Stimulated activated CD4-positive, alpha-beta T cell treated with anti-CD3 and anti-CD28 coated beads, Interleukin-12 subunit alpha, Interleukin-12 subunit beta, amount 100 ng/mL, for 48 hours (primary cell): ENCODE results near the gene SLC45A3.
A peak's percentile ranks its signal among the peaks of the same experiment; 100 is the strongest.
"Not testable (repeated sequence)": the region's sequence is repeated elsewhere in the genome, so short reads cannot be mapped to it uniquely, and the experiment has no call there.

Experiments
- DNase-seq, 3 donors: peaks; one replicate each; pipeline ENCODE4 v3.0.0-alpha.2; 2020; ENCODE audit warnings: low read depth in 2 of 3, low spot score in 1 of 3

Gene SLC45A3

DNA sequence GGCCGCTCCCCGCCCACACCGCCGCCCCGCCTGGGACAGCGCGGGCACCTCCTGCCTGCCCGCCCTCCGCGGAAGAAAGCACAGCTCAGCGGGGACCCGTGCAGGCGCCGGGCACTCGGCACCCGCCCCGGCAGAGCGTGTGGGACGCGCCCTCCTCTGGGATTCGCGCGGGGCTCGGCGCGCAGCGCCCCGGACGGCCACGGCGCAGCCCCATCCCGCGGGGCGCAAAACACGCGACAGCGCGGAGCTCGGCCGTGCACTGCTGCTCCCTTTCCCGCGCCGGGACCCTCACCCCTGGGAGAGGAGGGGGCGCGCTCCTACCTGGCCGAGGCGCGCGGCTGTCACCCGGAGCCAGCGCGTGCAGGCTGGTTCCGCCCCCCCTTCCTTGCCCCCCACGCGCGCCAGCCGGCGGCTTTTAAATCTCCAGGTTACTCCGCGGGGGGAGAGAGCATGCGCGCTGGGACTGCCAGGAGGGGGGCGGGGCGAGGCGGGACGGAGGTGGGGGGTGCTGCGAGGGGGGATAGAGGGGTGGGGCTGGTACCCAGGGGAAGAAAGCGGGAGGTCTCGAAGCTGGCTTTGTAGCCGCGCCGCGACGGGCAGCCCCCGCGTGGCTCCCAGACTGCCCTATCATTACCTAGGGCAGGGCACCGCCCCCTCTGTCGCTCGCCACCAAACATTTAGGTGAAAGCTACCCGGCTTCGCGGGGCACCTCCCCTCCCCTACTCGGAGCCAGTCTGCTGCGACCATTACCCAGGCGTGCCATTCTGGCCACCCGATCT is at the start of gene SLC45A3:
SLC45A3 (minus strand) TSS at position 437 of the 779 bp plus-strand sequence. CDS start 15,853 bp downstream, outside the sequence.
- DNase-seq, result peak in 1 of 3 donors; percentile 27

GRCh38 chr1:205726619-205727125 is 46.4 kb upstream of the SLC45A3 start:
- DNase-seq, result no peak

DNA sequence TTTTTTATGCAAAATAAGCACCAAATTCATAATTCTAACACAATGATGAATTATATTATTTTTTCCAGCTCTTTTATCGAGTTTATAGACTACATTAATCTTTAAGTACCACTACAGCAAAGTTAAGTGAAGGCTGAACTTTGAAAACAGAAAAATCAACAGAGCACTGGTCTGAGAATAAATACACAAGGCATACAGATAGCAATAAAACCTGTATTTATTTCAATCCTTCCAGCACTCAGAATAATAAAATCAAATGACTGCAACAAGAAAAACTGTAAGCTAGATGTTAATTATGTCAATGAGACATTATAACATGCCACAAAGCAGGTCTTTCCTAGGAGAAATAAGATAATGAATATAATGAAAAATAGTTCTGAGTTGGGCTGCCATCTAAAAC is 45.2 kb upstream of the SLC45A3 start:
- no peak for DNase-seq

- DNase-seq, result not testable (repeated sequence)
Observed at GRCh38 chr1:205720740-205721139, 40.4 kb upstream of the SLC45A3 start.

GRCh38 chr1:205719762-205720161 is 39.5 kb upstream of the SLC45A3 start:
- DNase-seq, result no peak

GRCh38 chr1:205719015-205719414 is 38.7 kb upstream of the SLC45A3 start:
- DNase-seq, result no peak

GRCh38 chr1:205716371-205717132 is 36.2 kb upstream of the SLC45A3 start:
- DNase-seq, result no peak

DNA sequence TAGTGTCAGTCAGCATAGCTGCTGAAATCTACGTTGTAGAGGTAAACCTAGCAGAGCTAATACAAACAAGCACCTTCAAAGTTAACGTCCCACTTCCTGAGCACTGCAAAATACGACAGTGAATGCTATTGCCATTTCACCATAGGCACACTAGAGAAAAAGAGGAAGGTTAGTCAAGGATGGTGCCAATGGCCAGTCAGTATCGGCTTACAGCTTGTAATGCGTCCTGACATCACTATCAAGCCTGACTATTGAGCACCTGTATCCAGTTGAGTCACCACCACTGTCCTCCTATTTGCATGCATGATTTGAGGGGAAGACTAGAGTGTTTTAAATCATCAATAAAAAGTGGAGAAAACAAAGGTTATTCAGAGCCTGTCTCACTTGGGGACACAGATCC is 35.3 kb upstream of the SLC45A3 start:
- DNase-seq, result no peak

GRCh38 chr1:205714906-205715246 is 34.6 kb upstream of the SLC45A3 start:
- no peak for DNase-seq

GRCh38 chr1:205714190-205714905 is 34.0 kb upstream of the SLC45A3 start:
- DNase-seq, result no peak

DNA sequence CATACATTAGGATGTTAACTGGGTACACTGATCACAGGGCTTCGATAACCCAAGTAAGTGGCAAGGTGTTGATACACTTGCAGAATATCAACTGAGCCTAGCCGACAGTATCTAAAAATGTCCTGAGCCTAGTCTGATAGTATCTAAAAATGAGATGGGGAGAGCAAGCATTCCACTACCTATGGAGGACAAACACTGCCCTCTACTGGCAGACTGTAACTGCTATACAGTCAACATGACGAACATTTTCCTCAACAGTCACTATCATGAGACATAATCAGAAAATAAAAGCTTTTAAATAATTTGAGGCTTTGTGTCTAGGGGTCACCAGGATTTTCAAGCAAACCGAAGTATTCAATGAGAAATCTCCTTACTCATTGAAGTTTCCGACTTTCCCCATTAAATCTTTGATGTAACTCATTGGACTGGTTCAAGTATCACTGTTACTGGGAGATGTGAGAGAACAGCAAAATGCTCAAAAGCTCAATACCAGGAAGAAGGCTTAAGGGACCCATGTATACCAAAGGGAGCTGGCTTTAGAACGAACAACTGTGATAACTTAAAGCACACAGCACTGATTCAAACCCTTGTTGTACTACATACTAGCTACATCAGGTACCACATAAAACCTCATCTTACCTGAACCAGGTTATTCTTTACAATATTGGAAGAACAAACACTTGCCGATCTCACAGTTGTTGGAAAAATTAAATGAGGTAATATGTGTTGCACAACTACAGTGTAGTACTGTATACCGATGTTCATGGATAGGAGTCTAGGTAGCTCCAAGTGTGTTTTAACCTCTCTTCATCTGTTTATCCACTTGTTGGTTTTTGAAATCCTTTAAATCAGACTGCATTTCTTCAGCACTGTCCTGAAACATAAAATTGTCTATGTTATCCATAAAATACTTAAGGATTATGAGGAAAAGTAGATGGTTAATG is 31.1 kb upstream of the SLC45A3 start:
- peak; percentile 13 to 80 (median 51) for DNase-seq

DNA sequence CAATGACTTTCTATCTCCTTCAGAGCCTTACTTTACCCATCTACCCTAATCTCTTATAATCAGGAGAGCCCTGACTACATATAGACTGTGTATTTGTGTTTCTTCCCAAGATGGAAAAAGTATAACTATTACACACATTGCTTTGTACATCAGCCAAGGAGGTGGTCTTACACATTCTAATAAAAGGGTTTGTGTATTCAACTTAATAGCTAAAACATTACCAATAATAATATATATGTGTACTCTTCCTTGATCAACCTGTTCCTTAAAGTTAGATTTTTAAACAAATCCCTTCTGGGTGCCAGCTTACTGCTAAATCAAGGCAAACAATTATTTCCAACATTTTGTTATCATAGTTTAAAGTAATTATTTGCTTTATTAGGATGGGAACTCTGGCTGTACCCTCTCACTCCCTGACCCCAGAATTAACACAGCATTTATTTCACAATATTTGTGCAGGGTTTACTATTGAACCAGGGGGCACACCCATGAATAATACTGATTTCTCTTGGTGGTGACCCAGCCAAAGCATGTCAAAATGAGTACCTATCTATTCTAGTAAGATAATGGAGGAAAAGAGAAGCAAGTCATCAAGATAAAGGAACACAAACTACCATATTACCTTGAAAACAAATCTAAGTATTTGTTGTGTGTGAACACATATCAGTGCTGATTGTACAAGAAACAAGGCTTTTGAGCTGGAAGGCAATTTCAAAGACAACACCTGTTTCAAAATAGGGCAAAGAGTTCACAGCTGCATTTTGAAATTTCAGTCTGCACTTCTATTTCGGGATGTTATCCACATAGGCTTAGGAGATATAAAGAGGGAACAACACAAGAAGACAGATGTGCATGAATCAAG is 30.1 kb upstream of the SLC45A3 start:
- no peak for DNase-seq

GRCh38 chr1:205709640-205710039 is 29.3 kb upstream of the SLC45A3 start:
- no peak for DNase-seq

GRCh38 chr1:205709059-205709398 is 28.7 kb upstream of the SLC45A3 start:
- no peak for DNase-seq

GRCh38 chr1:205706601-205707502 is 26.5 kb upstream of the SLC45A3 start:
- no peak for DNase-seq

GRCh38 chr1:205704903-205705302 is 24.6 kb upstream of the SLC45A3 start:
- no peak for DNase-seq

DNA sequence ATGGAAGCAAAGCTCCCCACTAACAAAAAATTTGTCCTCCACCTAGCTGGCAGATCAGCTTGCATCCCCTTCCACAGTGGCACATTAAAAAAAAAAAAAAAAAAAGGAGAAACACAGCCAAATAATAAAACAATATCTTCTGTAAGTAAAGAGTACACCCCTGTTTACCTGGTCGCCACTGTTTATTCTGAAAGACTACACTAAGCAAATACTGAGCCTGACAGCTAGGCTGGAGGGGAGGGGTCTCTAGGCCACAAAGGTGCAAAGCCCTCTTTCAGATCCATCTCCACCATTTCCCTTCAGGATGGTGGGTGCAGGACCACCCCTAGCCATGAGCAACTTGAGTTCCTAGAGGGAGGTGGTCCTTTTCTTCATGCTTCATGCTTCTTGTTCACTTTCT is 22.8 kb upstream of the SLC45A3 start:
- DNase-seq, result no peak

DNA sequence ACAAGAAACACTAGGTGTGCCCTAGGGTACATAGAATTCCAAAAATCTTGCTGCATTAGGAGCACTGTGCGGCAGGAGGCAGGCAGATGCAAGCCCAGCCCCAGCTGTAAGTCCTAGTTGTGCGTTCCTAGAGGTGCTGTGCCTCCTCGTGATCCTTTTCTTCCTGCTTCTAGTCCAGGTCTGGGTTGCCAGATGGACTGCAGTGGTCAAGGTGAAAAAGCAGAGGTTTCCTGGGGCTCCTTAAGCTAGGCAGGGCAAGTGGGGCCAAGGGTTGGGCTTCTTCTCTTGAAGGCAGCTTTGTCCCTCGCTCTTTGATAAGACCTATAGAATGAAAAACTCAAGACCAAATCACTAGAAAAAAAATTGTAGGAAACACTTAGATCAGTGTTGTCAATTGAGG is 21.6 kb upstream of the SLC45A3 start:
- no peak for DNase-seq

- DNase-seq, result no peak
Observed at GRCh38 chr1:205701420-205701819, 21.1 kb upstream of the SLC45A3 start.
